B cell (primary cell): ENCODE data around the gene KIFBP. TPM values are rescaled to one million over a fixed set of nuclear protein-coding genes. Genes with fewer than 3 reads are reported as not detected.
A peak's percentile ranks its signal among the peaks of the same experiment; 100 is the strongest.

Source experiments
- ATAC-seq: fragments of 200-7000 bp; cut with Tn5 transposase; one replicate; pipeline ENCODE4 v1.10.0; 2021; ENCODE audit warnings: low read depth, mild to moderate bottlenecking, moderate number of reproducible peaks, moderate library complexity
- CTCF ChIA-PET: fragments of 350-600 bp; sonication (Branson Sonifier 250); formaldehyde crosslinking; loops from one replicate; lab custom pipeline; 2021; ENCODE audit warnings: antibody characterized with exemption, inconsistent platforms; lab: Charles Lee
- POLR2A ChIA-PET: fragments of 350-600 bp; sonication (Branson Sonifier 250); formaldehyde crosslinking; loops from one replicate; lab custom pipeline; 2021; ENCODE audit warnings: antibody characterized with exemption; lab: Charles Lee
- DNase-seq: peaks from one replicate; pipeline ENCODE4 v3.0.0; 2013
- H2AFZ ChIP-seq: 2 replicates; pipeline ENCODE4 v1.6.1; 2012; ENCODE audit warnings: mild to moderate bottlenecking, low read depth, low read length; ENCODE audit not compliant: insufficient read depth, poor library complexity, severe bottlenecking
- H3K27ac ChIP-seq, 2 donors: 1 replicate in 1 of 2; 2 replicates in 1 of 2; pipeline ENCODE4 v1.5.1; 2012 to 2013; ENCODE audit warnings: low read length in 2 of 2, mild to moderate bottlenecking in 2 of 2, moderate library complexity in 1 of 2
- H3K27me3 ChIP-seq, 4 experiments: fragments of 200-600 bp in 1 of 4; sonication (generic) in 1 of 4; replicated peaks in 1 of 4; 1 replicate in 2 of 4; 2 replicates in 2 of 4; pipeline versions ENCODE4 v1.6.1 to v1.7.0; 2013 to 2016; ENCODE audit warnings: low read length in 3 of 4, mild to moderate bottlenecking in 2 of 4, mixed read lengths in 1 of 4, moderate library complexity in 1 of 4; ENCODE audit not compliant: insufficient read depth in 4 of 4, control insufficient read depth in 3 of 4; ENCODE audit errors: control extremely low read depth in 1 of 4
- H3K36me3 ChIP-seq, 2 experiments: replicated peaks in 1 of 2; 1 replicate in 1 of 2; 2 replicates in 1 of 2; pipeline versions ENCODE4 v1.6.1 to v1.7.1; 2013; ENCODE audit warnings: low read length in 1 of 2; ENCODE audit not compliant: insufficient read depth in 2 of 2, control insufficient read depth in 1 of 2; ENCODE audit errors: control extremely low read depth in 1 of 2, extremely low read depth in 1 of 2
- H3K4me1 ChIP-seq, 2 donors: fragments of 200-600 bp in 1 of 2; sonication (generic) in 1 of 2; 1 replicate in 1 of 2; 2 replicates in 1 of 2; pipeline versions ENCODE4 v1.5.1 to v1.6.1; 2013 to 2017; ENCODE audit warnings: low read length in 2 of 2; ENCODE audit not compliant: control insufficient read depth in 2 of 2, insufficient read depth in 2 of 2
- H3K4me2 ChIP-seq: replicated peaks from 2 replicates; pipeline ENCODE3; 2012; ENCODE audit warnings: mild to moderate bottlenecking, low read depth, low read length; ENCODE audit not compliant: poor library complexity, severe bottlenecking
- H3K4me3 ChIP-seq, 5 experiments: fragments of 200-600 bp in 1 of 5; sonication (generic) in 1 of 5; 1 replicate in 3 of 5; 2 replicates in 2 of 5; pipeline versions ENCODE4 v1.5.1 to v1.7.0; 2011 to 2016; ENCODE audit warnings: low read length in 4 of 5, mild to moderate bottlenecking in 4 of 5, low read depth in 2 of 5, control low read depth in 1 of 5, moderate library complexity in 1 of 5; ENCODE audit not compliant: insufficient read depth in 1 of 5; ENCODE audit errors: control extremely low read depth in 1 of 5, extremely low read depth in 1 of 5
- H3K79me2 ChIP-seq: fragments of 200-600 bp; sonication (generic); one replicate; pipeline ENCODE4 v1.6.0; 2016; ENCODE audit warnings: low read length; ENCODE audit not compliant: control insufficient read depth, insufficient read depth
- H3K9ac ChIP-seq: fragments of 200-600 bp; sonication (generic); 2 replicates; pipeline ENCODE4 v1.6.1; 2017; ENCODE audit warnings: mild to moderate bottlenecking, low read length, moderate library complexity
- H3K9me3 ChIP-seq, 3 donors: one replicate each; pipeline versions ENCODE4 v1.6.1 to v1.7.1; 2013; ENCODE audit warnings: low read length in 2 of 3; ENCODE audit not compliant: control insufficient read depth in 2 of 3, insufficient read depth in 1 of 3; ENCODE audit errors: control extremely low read depth in 1 of 3
- H4K20me1 ChIP-seq: 2 replicates; pipeline ENCODE4 v1.6.0; 2012; ENCODE audit warnings: mild to moderate bottlenecking, low read length; ENCODE audit not compliant: insufficient read depth, control insufficient read depth, poor library complexity, severe bottlenecking
- H3K27ac Mint-ChIP-seq: one replicate; pipeline ENCODE4 v1.8.0; 2021; ENCODE audit warnings: mixed read lengths
- H3K27me3 Mint-ChIP-seq: one replicate; pipeline ENCODE4 v1.8.0; 2021; ENCODE audit warnings: mixed read lengths
- H3K4me1 Mint-ChIP-seq: one replicate; pipeline ENCODE4 v1.8.0; 2021; ENCODE audit warnings: mixed read lengths
- H3K4me3 Mint-ChIP-seq: one replicate; pipeline ENCODE4 v1.8.0; 2021; ENCODE audit warnings: mixed read lengths
- H3K9me3 Mint-ChIP-seq: one replicate; pipeline ENCODE4 v1.8.0; 2022; ENCODE audit warnings: mixed read lengths; ENCODE audit not compliant: insufficient read depth
- EZH2 ChIP-seq: IDR thresholded peaks from 2 replicates; pipeline ENCODE4 v1.6.1; 2012; ENCODE audit warnings: borderline replicate concordance, low read depth, mild to moderate bottlenecking, moderate library complexity, low read length; ENCODE audit not compliant: insufficient read depth, poor library complexity, severe bottlenecking
- WGBS: methylation state at CpG from one replicate; pipeline ENCODE4 v1.1.5; 2013; ENCODE audit warnings: missing lambda C conversion rate; ENCODE audit not compliant: insufficient coverage; 5-methylcytosine and 5-hydroxymethylcytosine counted together
- intact Hi-C: fragments of 100-400 bp; cut with micrococcal nuclease; formaldehyde crosslinking; loops from one replicate; pipeline ENCODE4 v1.10.0; 2022
- polyA plus RNA-seq: library from polyadenylated mRNA; depleted of rRNA; stranded (reverse); fragments of >200 nt; gene quantifications from 2 replicates; pipeline ENCODE4 v1.2.3, GENCODE V29; 2012
- total RNA-seq, 2 donors: library from RNA; stranded (reverse); fragments of 120-200 nt in 1 of 2; gene quantifications; 1 replicate in 1 of 2; 2 replicates in 1 of 2; pipeline versions ENCODE4 v1.2.3 to v1.2.4, GENCODE V29; 2013 to 2022
- TF ChIP-seq, protein P1 (sequence below): fragments of 200-600 bp; IDR thresholded peaks from one replicate; pipeline ENCODE4 v1.8.0; 2022; ENCODE audit warnings: antibody characterized with exemption, mild to moderate bottlenecking

KIFBP gene
- total and polyA plus RNA-seq, 2 donors (not counting 1 experiment from before 2014, with no cell fraction given) = 5.2 to 13.5 TPM

DNA sequence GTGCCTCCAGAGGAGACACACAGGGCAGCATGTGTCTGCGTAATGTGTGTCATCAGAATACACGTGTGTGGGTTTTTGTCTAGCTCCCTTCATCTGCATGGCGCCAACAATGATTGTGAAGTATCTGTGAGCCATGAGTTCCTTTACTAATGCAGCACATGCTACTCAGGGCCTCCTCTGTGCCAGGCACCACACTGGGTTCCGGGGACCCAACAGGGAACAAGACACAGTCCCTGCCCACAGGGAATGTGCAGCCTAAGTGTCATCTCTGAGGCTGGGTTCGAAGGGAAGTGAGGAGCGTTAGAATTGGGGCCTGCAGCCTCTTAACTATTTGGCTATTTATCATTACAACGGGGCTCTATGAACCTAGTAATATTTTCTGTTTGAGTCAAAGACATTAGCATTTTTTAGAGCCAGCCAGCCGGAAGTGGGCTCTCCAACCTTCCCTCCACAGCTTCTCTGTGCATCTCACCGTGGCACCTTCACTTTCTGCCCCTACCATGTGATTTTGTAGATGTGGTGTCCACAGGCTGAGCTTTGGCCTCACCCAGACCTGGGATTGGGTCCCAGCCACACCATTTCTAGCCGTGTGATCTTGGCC, 55.4 kb downstream of the KIFBP start:
- POLR2A ChIA-PET = no interaction called here
- H2AFZ ChIP-seq = peak overlapping the region; percentile 65
- H3K9me3 ChIP-seq = no peaks in the 10 kb centered on the region
- H3K36me3 ChIP-seq = no peaks in the 10 kb centered on the region
- H3K27me3 ChIP-seq = no peaks in the 10 kb centered on the region
- intact Hi-C loops = loop anchor here (2.0 kb wide), 1 partner anchor 49 kb away; no protein-coding TSS in a partner anchor
- Mint-ChIP-seq H3K4me3 (peak overlapping the region; percentile 58), H3K27me3 (no peaks in the 10 kb centered on the region), H3K27ac (peak overlapping the region; percentile 85), H3K4me1 (peaks cover 20% of the 10 kb centered on the region), H3K9me3 (no peaks in the 10 kb centered on the region)
- H4K20me1 ChIP-seq = no peaks in the 10 kb centered on the region
- no peak for TF ChIP-seq EZH2
- TF ChIP-seq, protein P1, sequence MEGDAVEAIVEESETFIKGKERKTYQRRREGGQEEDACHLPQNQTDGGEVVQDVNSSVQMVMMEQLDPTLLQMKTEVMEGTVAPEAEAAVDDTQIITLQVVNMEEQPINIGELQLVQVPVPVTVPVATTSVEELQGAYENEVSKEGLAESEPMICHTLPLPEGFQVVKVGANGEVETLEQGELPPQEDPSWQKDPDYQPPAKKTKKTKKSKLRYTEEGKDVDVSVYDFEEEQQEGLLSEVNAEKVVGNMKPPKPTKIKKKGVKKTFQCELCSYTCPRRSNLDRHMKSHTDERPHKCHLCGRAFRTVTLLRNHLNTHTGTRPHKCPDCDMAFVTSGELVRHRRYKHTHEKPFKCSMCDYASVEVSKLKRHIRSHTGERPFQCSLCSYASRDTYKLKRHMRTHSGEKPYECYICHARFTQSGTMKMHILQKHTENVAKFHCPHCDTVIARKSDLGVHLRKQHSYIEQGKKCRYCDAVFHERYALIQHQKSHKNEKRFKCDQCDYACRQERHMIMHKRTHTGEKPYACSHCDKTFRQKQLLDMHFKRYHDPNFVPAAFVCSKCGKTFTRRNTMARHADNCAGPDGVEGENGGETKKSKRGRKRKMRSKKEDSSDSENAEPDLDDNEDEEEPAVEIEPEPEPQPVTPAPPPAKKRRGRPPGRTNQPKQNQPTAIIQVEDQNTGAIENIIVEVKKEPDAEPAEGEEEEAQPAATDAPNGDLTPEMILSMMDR = no peak
- peaks cover 12 to 25% of the 10 kb centered on the region in 2 donors for H3K4me1 ChIP-seq
- H3K4me2 ChIP-seq = peak overlapping the region; percentile 46
- H3K4me3 ChIP-seq = peak overlapping the region in 1 of 5 experiments; percentile 6
- H3K27ac ChIP-seq = peak overlapping the region; percentile 10 to 12
- CTCF ChIA-PET = interaction anchor here (0.7 to 1.3 kb wide), 2 partner anchors 50 to 1237 kb away, joined by 3 to 4 read pairs; no protein-coding TSS in a partner anchor
- peak; percentile 40 for ATAC-seq
- no peaks in the 10 kb centered on the region for H3K79me2 ChIP-seq
- WGBS = 93% methylated on average over 5 of the region's 10 CpGs
- H3K9ac ChIP-seq = no peak overlapping the region
- no peak for DNase-seq

DNA sequence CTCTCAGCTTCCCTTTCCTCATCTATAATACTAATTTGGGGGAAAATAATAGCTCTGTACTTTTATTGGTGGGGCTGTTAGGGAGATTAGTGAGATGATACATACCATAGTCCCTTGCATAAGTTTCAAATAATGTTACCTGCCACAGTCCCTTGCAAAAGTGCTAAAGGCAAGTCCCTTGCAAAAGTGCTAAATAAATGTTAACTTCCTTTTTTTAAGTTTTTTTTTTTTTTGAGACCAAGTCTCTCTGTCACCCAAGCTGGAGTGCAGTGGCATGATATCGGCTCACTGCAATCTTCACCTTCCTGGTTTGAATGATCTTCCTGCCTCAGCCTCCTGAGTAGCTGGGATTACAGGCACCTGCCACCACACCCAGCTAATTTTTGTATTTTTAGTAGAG, 55.9 kb downstream of the KIFBP start:
- DNase-seq (no peak), ATAC-seq (peak; percentile 32)
- no peaks in the 10 kb centered on the region for H3K27me3 Mint-ChIP-seq
- ChIA-PET POLR2A (no interaction called here), CTCF (interaction anchor here (0.7 to 1.3 kb wide), 2 partner anchors 49 to 1237 kb away, joined by 3 to 4 read pairs; no protein-coding TSS in a partner anchor)
- no peaks in the 10 kb centered on the region for H3K79me2 ChIP-seq
- H3K27ac Mint-ChIP-seq = peak overlapping the region; percentile 85
- no peaks in the 10 kb centered on the region for H4K20me1 ChIP-seq
- intact Hi-C loops = loop anchor here (2.0 kb wide), 1 partner anchor 48 kb away; no protein-coding TSS in a partner anchor
- H3K9me3 Mint-ChIP-seq = no peaks in the 10 kb centered on the region
- peak overlapping the region; percentile 65 for H2AFZ ChIP-seq
- peak overlapping the region; percentile 46 for H3K4me2 ChIP-seq
- H3K4me3 ChIP-seq = peak overlapping the region in 1 of 5 experiments; percentile 6
- no CpG with 5 or more reads among the region's 1 CpG for WGBS
- peaks cover 12 to 25% of the 10 kb centered on the region in 2 donors for H3K4me1 ChIP-seq
- peak overlapping the region; percentile 2 to 12 for H3K27ac ChIP-seq
- peak overlapping the region; percentile 58 for H3K4me3 Mint-ChIP-seq
- no peaks in the 10 kb centered on the region for H3K36me3 ChIP-seq
- peaks cover 21% of the 10 kb centered on the region for H3K4me1 Mint-ChIP-seq
- no peaks in the 10 kb centered on the region for H3K9me3 ChIP-seq
- TF ChIP-seq EZH2 = no peak
- TF ChIP-seq, protein P1 = no peak
- no peaks in the 10 kb centered on the region for H3K27me3 ChIP-seq
- no peak overlapping the region for H3K9ac ChIP-seq
